LHCN-M2 (cell line): ENCODE results near the gene LRRC37A2. TPM values are rescaled to one million over a fixed set of nuclear protein-coding genes. Genes with fewer than 3 reads are reported as not detected.
"Not testable (repeated sequence)": the region's sequence is repeated elsewhere in the genome, so short reads cannot be mapped to it uniquely, and the experiment has no call there.

ENCODE experiments used
- DNase-seq: peaks from one replicate; pipeline ENCODE4 v3.0.0-alpha.2; 2012; ENCODE audit warnings: low read depth
- polyA plus RNA-seq: library from polyadenylated mRNA; unstranded; fragments of >200 nt; gene quantifications from one replicate; pipeline ENCODE4 v1.2.1, GENCODE V29; 2012; ENCODE audit warnings: missing spikeins
- total RNA-seq: library from RNA; depleted of rRNA; stranded (reverse); fragments of >200 nt; gene quantifications from 2 replicates; pipeline ENCODE4 v1.2.3, GENCODE V29; 2014; rRNA removed

Gene LRRC37A2
- 3.4 and 4.2 TPM in 2 replicates for total RNA-seq
- polyA plus RNA-seq: 4.8 TPM

GRCh38 chr17:46512168-46512567, at the start of gene LRRC37A2:
Gene LRRC37A2 (plus strand): TSS chr17:46512468. CDS start chr17:46512713, 245 bp downstream.
- DNase-seq: not testable (repeated sequence)

- DNase-seq: not testable (repeated sequence)
These were observed 44.6 kb upstream of the LRRC37A2 start for GRCh38 chr17:46467618-46468017.

- not testable (repeated sequence) for DNase-seq
These were observed 37.8 kb upstream of the LRRC37A2 start for GRCh38 chr17:46474489-46474888.

GRCh38 chr17:46475583-46475982, 36.7 kb upstream of the LRRC37A2 start:
- DNase-seq: not testable (repeated sequence)

GRCh38 chr17:46478823-46479222, 33.4 kb upstream of the LRRC37A2 start:
- not testable (repeated sequence) for DNase-seq

GRCh38 chr17:46481310-46481709, 31.0 kb upstream of the LRRC37A2 start:
- not testable (repeated sequence) for DNase-seq

- DNase-seq: not testable (repeated sequence)
These were observed 20.2 kb upstream of the LRRC37A2 start for GRCh38 chr17:46492021-46492420.

GRCh38 chr17:46499437-46500139, 12.7 kb upstream of the LRRC37A2 start:
- DNase-seq: not testable (repeated sequence)

GRCh38 chr17:46505896-46506295, 6.4 kb upstream of the LRRC37A2 start:
- not testable (repeated sequence) for DNase-seq

GRCh38 chr17:46534716-46535115, 22.4 kb downstream of the LRRC37A2 start:
- not testable (repeated sequence) for DNase-seq

- DNase-seq: not testable (repeated sequence)
These were observed 36.3 kb downstream of the LRRC37A2 start for GRCh38 chr17:46548607-46549006.

GRCh38 chr17:46559155-46559554, 46.9 kb downstream of the LRRC37A2 start:
- DNase-seq: not testable (repeated sequence)

- DNase-seq: not testable (repeated sequence)
These were observed 47.8 kb downstream of the LRRC37A2 start for GRCh38 chr17:46560048-46560447.

GRCh38 chr17:46566284-46566683, 54.0 kb downstream of the LRRC37A2 start:
- DNase-seq: not testable (repeated sequence)

- DNase-seq: not testable (repeated sequence)
These were observed 54.7 kb downstream of the LRRC37A2 start for GRCh38 chr17:46566980-46567379.

GRCh38 chr17:46571796-46572195, 59.5 kb downstream of the LRRC37A2 start:
- not testable (repeated sequence) for DNase-seq

GRCh38 chr17:46579083-46580075, 67.1 kb downstream of the LRRC37A2 start, which contains the start of gene ARL17A:
Gene ARL17A (minus strand): TSS chr17:46579691. CDS start chr17:46576322, 3,369 bp downstream.
- not testable (repeated sequence) for DNase-seq

GRCh38 chr17:46580082-46580481, 67.8 kb downstream of the LRRC37A2 start:
- DNase-seq: not testable (repeated sequence)

GRCh38 chr17:46585444-46585843, 73.2 kb downstream of the LRRC37A2 start:
- not testable (repeated sequence) for DNase-seq

- DNase-seq: not testable (repeated sequence)
These were observed 78.2 kb downstream of the LRRC37A2 start, which contains the start of gene NSF for GRCh38 chr17:46590157-46591146. Gene NSF (plus strand): TSS chr17:46590669. CDS start chr17:46590776, 107 bp downstream.
